Suprapubic skin (tissue), 3 donors: ENCODE results near the gene IQSEC3.
"Not testable (repeated sequence)": the region's sequence is repeated elsewhere in the genome, so short reads cannot be mapped to it uniquely, and the experiment has no call there.

Experiments used
- POLR2A ChIP-seq, 2 donors: fragments of 450-650 bp; IDR thresholded peaks; one replicate each; pipeline ENCODE4 v1.6.1; 2017; ENCODE audit warnings: antibody characterized with exemption in 2 of 2, mild to moderate bottlenecking in 2 of 2, moderate library complexity in 2 of 2
- TF ChIP-seq, protein P1 (sequence below), 2 donors: fragments of 200-600 bp in 1 of 2; fragments of 450-650 bp in 1 of 2; sonication (generic) in 1 of 2; IDR thresholded peaks; one replicate each; pipeline ENCODE4 v1.5.1; 2016 to 2019; ENCODE audit warnings: antibody characterized with exemption in 2 of 2, mild to moderate bottlenecking in 1 of 2, moderate library complexity in 1 of 2

- TF ChIP-seq POLR2A (IDR thresholded peaks at IDR 0.05): not testable (repeated sequence)
- TF ChIP-seq, protein P1, sequence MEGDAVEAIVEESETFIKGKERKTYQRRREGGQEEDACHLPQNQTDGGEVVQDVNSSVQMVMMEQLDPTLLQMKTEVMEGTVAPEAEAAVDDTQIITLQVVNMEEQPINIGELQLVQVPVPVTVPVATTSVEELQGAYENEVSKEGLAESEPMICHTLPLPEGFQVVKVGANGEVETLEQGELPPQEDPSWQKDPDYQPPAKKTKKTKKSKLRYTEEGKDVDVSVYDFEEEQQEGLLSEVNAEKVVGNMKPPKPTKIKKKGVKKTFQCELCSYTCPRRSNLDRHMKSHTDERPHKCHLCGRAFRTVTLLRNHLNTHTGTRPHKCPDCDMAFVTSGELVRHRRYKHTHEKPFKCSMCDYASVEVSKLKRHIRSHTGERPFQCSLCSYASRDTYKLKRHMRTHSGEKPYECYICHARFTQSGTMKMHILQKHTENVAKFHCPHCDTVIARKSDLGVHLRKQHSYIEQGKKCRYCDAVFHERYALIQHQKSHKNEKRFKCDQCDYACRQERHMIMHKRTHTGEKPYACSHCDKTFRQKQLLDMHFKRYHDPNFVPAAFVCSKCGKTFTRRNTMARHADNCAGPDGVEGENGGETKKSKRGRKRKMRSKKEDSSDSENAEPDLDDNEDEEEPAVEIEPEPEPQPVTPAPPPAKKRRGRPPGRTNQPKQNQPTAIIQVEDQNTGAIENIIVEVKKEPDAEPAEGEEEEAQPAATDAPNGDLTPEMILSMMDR (IDR thresholded peaks at IDR 0.05): not testable (repeated sequence)
These were observed 14.6 kb upstream of the IQSEC3 start for GRCh38 chr12:51962-52361.
